K562 (cell line): ENCODE measurements around the gene MAGED4. TPM values are rescaled to one million over a fixed set of nuclear protein-coding genes. Genes with fewer than 3 reads are reported as not detected.
"Not testable (repeated sequence)": the region's sequence is repeated elsewhere in the genome, so short reads cannot be mapped to it uniquely, and the experiment has no call there.

ENCODE experiments used
- ATAC-seq: fragments of 200-7000 bp; cut with Tn5 transposase; 3 replicates; pipeline ENCODE4 v1.9.1; 2020; ENCODE audit warnings: moderate library complexity
- Bru-seq: library from RNA; stranded (reverse); fragments of 400-500 nt; gene quantifications from one replicate; lab custom pipeline; 2021; lab: Mats Ljungman, UMichigan
- BruChase-seq, 2 experiments: library from RNA; stranded (reverse); fragments of 400-500 nt; gene quantifications; one replicate each; lab custom pipeline; 2021; lab: Mats Ljungman, UMichigan
- BruUV-seq: library from RNA; stranded (reverse); fragments of 400-500 nt; replicated peaks from 2 replicates; lab custom pipeline; 2021; lab: Mats Ljungman, UMichigan
- CTCF ChIA-PET: fragments of 300-600 bp; formaldehyde crosslinking; extraction: SDS; loops from one replicate; lab custom pipeline; 2021; ENCODE audit warnings: low intra/inter-chr PET ratio; lab: Yijun Ruan, JAX
- POLR2A ChIA-PET: fragments of 300-600, 350-650 bp; sonication (Branson Sonifier 250); formaldehyde crosslinking; extraction: SDS; loops from one replicate; lab custom pipeline; 2021; ENCODE audit warnings: antibody characterized with exemption, inconsistent platforms; lab: Yijun Ruan, JAX
- DNase-seq, 4 experiments: peaks; one replicate each; pipeline versions ENCODE4 v3.0.0 to v3.0.0-alpha.2; 2011 to 2018; ENCODE audit warnings: low spot score in 3 of 4, mixed read lengths in 3 of 4; ENCODE audit errors: extremely low read depth in 1 of 4
- FAIRE-seq: peaks from 2 replicates; lab custom pipeline; 2011; peaks lifted over from hg19 to GRCh38; lab: Jason Lieb, UNC
- H2AFZ ChIP-seq: 2 replicates; pipeline ENCODE4 v1.6.0; 2011; ENCODE audit warnings: low read depth, low read length, control low read depth, inconsistent platforms
- H3K27ac ChIP-seq: fragments of 200-600 bp; 3 replicates; pipeline ENCODE4 v1.8.0; 2011; ENCODE audit warnings: low read depth, mild to moderate bottlenecking, control low read depth, inconsistent platforms, low read length, moderate library complexity, mixed read lengths; ENCODE audit errors: extremely low read depth
- H3K27me3 ChIP-seq, 2 experiments: fragments of 300-600 bp in 1 of 2; 2 replicates in 1 of 2; 3 replicates in 1 of 2; pipeline versions ENCODE4 v1.6.0 to v1.8.0; 2011; ENCODE audit warnings: inconsistent platforms in 2 of 2, low read length in 2 of 2, mild to moderate bottlenecking in 1 of 2, mixed read lengths in 1 of 2, moderate library complexity in 1 of 2; ENCODE audit not compliant: control insufficient read depth in 2 of 2, insufficient read depth in 2 of 2
- H3K36me3 ChIP-seq: fragments of 300-600 bp; 3 replicates; pipeline ENCODE4 v1.8.0; 2011; ENCODE audit warnings: mild to moderate bottlenecking, low read length, inconsistent platforms; ENCODE audit not compliant: control insufficient read depth, insufficient read depth
- H3K4me1 ChIP-seq, 2 experiments: fragments of 200-600 bp in 1 of 2; replicated peaks in 1 of 2; 2 replicates in 1 of 2; 3 replicates in 1 of 2; pipeline versions ENCODE4 v1.5.1 to v1.8.0; 2011; ENCODE audit warnings: inconsistent platforms in 2 of 2, low read length in 2 of 2, mild to moderate bottlenecking in 1 of 2, mixed read lengths in 1 of 2, moderate library complexity in 1 of 2; ENCODE audit not compliant: control insufficient read depth in 2 of 2, insufficient read depth in 2 of 2
- H3K4me2 ChIP-seq: 2 replicates; pipeline ENCODE4 v1.6.1; 2011; ENCODE audit warnings: low read length, control low read depth, inconsistent platforms, mixed read lengths; ENCODE audit not compliant: insufficient read depth
- H3K4me3 ChIP-seq: fragments of 200-600 bp; sonication (generic), shearing (Covaris generic); 2 replicates; pipeline ENCODE4 v1.5.1; 2016; ENCODE audit warnings: control low read depth, inconsistent platforms
- H3K79me2 ChIP-seq: fragments of 200-600 bp; 3 replicates; pipeline ENCODE4 v1.8.0; 2011; ENCODE audit warnings: low read length, inconsistent platforms; ENCODE audit not compliant: control insufficient read depth, insufficient read depth
- H3K9ac ChIP-seq, 2 experiments: 2 replicates each; pipeline versions ENCODE4 v1.6.0 to v1.6.1; 2011; ENCODE audit warnings: low read depth in 2 of 2, low read length in 2 of 2, control low read depth in 1 of 2, inconsistent platforms in 1 of 2, mild to moderate bottlenecking in 1 of 2, mixed read lengths in 1 of 2; ENCODE audit not compliant: insufficient read depth in 1 of 2
- H3K9me1 ChIP-seq: one replicate; pipeline ENCODE4 v1.6.0; 2011; ENCODE audit warnings: inconsistent platforms, mild to moderate bottlenecking, low read length, moderate library complexity; ENCODE audit not compliant: control insufficient read depth, insufficient read depth
- H3K9me3 ChIP-seq: replicated peaks from 2 replicates; pipeline ENCODE4 v1.5.1; 2011; ENCODE audit warnings: low read depth, low read length, inconsistent platforms; ENCODE audit not compliant: control insufficient read depth, insufficient read depth
- H4K20me1 ChIP-seq: replicated peaks from 2 replicates; pipeline ENCODE4 v1.6.1; 2011; ENCODE audit warnings: low read length, inconsistent platforms, mixed read lengths; ENCODE audit not compliant: control insufficient read depth, insufficient read depth
- WGBS: fragments of 100-300 bp; shearing (Covaris generic); methylation state at CpG from one replicate; pipeline ENCODE4 v1.1.6; 2016; ENCODE audit warnings: low coverage, mixed read lengths; ENCODE audit not compliant: insufficient coverage; ENCODE audit errors: missing lambda C conversion rate; 5-methylcytosine and 5-hydroxymethylcytosine counted together
- in situ Hi-C: fragments of 300-500 bp; cut with MboI; formaldehyde crosslinking; loops from 4 replicates; pipeline ENCODE4 v1.15.0; 2018; ENCODE audit warnings: inconsistent platforms, mixed read lengths
- intact Hi-C: fragments of 100-400 bp; cut with micrococcal nuclease; formaldehyde crosslinking; loops from 2 replicates; pipeline ENCODE4 v1.14.2; 2022
- long read RNA-seq, 3 experiments: library from polyadenylated mRNA in 2 of 3; library from RNA in 1 of 3; unstranded in 2 of 3; stranded (forward) in 1 of 3; transcript quantifications; one replicate each; pipeline ENCODE4 v2.0.0, GENCODE V29; 2019 to 2022
- polyA minus RNA-seq, 3 experiments: library from RNA; depleted of rRNA, polyadenylated mRNA; stranded (reverse); fragments of >200 nt; gene quantifications; 2 replicates each; pipeline ENCODE4 v1.2.3, GENCODE V29; 2011
- polyA plus RNA-seq, 8 experiments: library from polyadenylated mRNA; depleted of rRNA in 4 of 8; stranded (reverse) in 5 of 8; unstranded in 3 of 8; fragments of >200 nt; fragmentation: Nextera tagmentation in 2 of 8; fragmentation: Illumina TruSeq in 1 of 8; extraction: Ambion mirVana in 2 of 8; extraction: Trizol in 1 of 8; gene quantifications; 2 replicates each; pipeline versions ENCODE4 v1.2.1 to v1.2.3, GENCODE V29; 2011 to 2014; ENCODE audit warnings: inconsistent platforms in 1 of 8, missing spikeins in 1 of 8
- total RNA-seq, 7 experiments: library from RNA; depleted of rRNA in 6 of 7; stranded (reverse); fragments of >200 nt in 6 of 7; fragmentation: Illumina TruSeq in 2 of 7; extraction: Trizol in 2 of 7; gene quantifications; 2 replicates each; pipeline versions ENCODE4 v1.2.1 to v1.2.3, GENCODE V29; 2011 to 2021; ENCODE audit warnings: low replicate concordance in 1 of 7

MAGED4 gene
- not detected in 2 replicates for total RNA-seq (2011; cell fraction: chromatin; rRNA removed; ENCODE audit: low replicate concordance)
- not detected in 2 replicates for total RNA-seq (2011; cell fraction: nucleolus; rRNA removed)
- total RNA-seq (2011; cell fraction: nucleoplasm; rRNA removed), result not detected in 2 replicates
- not detected in 2 replicates for total RNA-seq (2014; rRNA removed)
- not detected in 2 replicates for total RNA-seq (2014; rRNA removed; fragmentation: Illumina TruSeq; extraction: Trizol)
- total RNA-seq (2015; rRNA removed; fragmentation: Illumina TruSeq; extraction: Trizol), result not detected in 2 replicates
- not detected in 2 replicates for total RNA-seq (2021)
- polyA plus RNA-seq (2011; rRNA removed), result not detected in 2 replicates
- 0.06 TPM in 1 of 2 replicates, not detected in the other for polyA plus RNA-seq (2011; cell fraction: cytosol; rRNA removed)
- polyA plus RNA-seq (2011; cell fraction: nucleus; rRNA removed), result not detected in 2 replicates
- polyA plus RNA-seq (2012), result not detected in 2 replicates
- polyA plus RNA-seq (2014; fragmentation: Illumina TruSeq; extraction: Trizol), result not detected in 2 replicates
- polyA plus RNA-seq (2014; fragmentation: Nextera tagmentation; extraction: Ambion mirVana), result not detected
- polyA plus RNA-seq (2014; rRNA removed), result not detected in 2 replicates
- polyA minus RNA-seq (2011; rRNA and poly(A)+ RNA removed), result not detected in 2 replicates
- polyA minus RNA-seq (2011; cell fraction: cytosol; rRNA and poly(A)+ RNA removed), result not detected in 2 replicates
- not detected in 2 replicates for polyA minus RNA-seq (2011; cell fraction: nucleus; rRNA and poly(A)+ RNA removed)
- Bru-seq, nascent RNA, result not detected
- BruChase-seq, experiment 1, labeled RNA remaining after a 2-hour chase, result not detected
- BruChase-seq, experiment 2, labeled RNA remaining after a 6-hour chase, result not detected
- long read RNA-seq, experiment 1, result 0 reads
- long read RNA-seq, experiment 2, result 0 reads
- long read RNA-seq, experiment 3, result 0 reads

GRCh38 chrX:52184440-52185077 is at the start of gene MAGED4:
TSS of gene MAGED4 (plus strand) at chrX:52184888. CDS start at chrX:52185923, 1,035 bp downstream.
- in situ Hi-C loops, intact Hi-C loops, H3K9me3 ChIP-seq, H3K79me2 ChIP-seq, H3K27ac ChIP-seq, CTCF ChIA-PET, H3K4me3 ChIP-seq, ATAC-seq, H2AFZ ChIP-seq, POLR2A ChIA-PET, DNase-seq, H3K9ac ChIP-seq, BruUV-seq, H3K4me1 ChIP-seq, H3K36me3 ChIP-seq, H3K27me3 ChIP-seq, FAIRE-seq, H3K9me1 ChIP-seq, H3K4me2 ChIP-seq, H4K20me1 ChIP-seq: not testable (repeated sequence)
- no CpG with 5 or more reads among the region's 40 CpGs for WGBS
